ENCODE data around the gene MTAP.

Gene MTAP

DNA sequence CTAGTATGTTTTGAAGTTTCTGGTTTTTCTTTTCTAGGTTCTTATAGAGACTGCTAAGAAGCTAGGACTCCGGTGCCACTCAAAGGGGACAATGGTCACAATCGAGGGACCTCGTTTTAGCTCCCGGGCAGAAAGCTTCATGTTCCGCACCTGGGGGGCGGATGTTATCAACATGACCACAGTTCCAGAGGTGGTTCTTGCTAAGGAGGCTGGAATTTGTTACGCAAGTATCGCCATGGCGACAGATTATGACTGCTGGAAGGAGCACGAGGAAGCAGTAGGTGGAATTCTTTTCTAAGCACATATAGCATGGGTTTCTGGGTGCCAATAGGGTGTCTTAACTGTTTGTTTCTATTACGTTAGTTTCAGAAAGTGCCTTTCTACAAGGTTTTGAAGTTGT lies 52.2 kb downstream of the MTAP start:
- Histone ChIP-seq H3K27ac (ENCODE audit: low read depth, low read length) (no peak overlapping the region), H4K20me1 (ENCODE audit: low read depth, low read length) (no peaks in the 10 kb centered on the region), H3K36me3 (ENCODE audit: low read length) (peaks cover 44% of the 10 kb centered on the region), H2AFZ (ENCODE audit: low read depth, low read length, severe bottlenecking) (no peak overlapping the region), H3F3A (ENCODE audit: insufficient read depth) (no peaks in the 10 kb centered on the region), H3K4me2 (ENCODE audit: low read depth, low read length, poor library complexity, severe bottlenecking) (no peak overlapping the region), H3K9ac (ENCODE audit: low read length) (no peak overlapping the region), H3K27me3 (ENCODE audit: low read length) (no peaks in the 10 kb centered on the region), H3K4me3 (ENCODE audit: insufficient read depth, low read length, poor library complexity, severe bottlenecking) (no peak overlapping the region), H3K9me3 (ENCODE audit: insufficient read depth, low read length) (no peaks in the 10 kb centered on the region), H3K9me2 (replicated peaks; ENCODE audit: insufficient read depth, low read length) (no peaks in the 10 kb centered on the region), H3K79me2 (ENCODE audit: insufficient read depth, low read length) (no peaks in the 10 kb centered on the region)
- TF ChIP-seq, protein P1, sequence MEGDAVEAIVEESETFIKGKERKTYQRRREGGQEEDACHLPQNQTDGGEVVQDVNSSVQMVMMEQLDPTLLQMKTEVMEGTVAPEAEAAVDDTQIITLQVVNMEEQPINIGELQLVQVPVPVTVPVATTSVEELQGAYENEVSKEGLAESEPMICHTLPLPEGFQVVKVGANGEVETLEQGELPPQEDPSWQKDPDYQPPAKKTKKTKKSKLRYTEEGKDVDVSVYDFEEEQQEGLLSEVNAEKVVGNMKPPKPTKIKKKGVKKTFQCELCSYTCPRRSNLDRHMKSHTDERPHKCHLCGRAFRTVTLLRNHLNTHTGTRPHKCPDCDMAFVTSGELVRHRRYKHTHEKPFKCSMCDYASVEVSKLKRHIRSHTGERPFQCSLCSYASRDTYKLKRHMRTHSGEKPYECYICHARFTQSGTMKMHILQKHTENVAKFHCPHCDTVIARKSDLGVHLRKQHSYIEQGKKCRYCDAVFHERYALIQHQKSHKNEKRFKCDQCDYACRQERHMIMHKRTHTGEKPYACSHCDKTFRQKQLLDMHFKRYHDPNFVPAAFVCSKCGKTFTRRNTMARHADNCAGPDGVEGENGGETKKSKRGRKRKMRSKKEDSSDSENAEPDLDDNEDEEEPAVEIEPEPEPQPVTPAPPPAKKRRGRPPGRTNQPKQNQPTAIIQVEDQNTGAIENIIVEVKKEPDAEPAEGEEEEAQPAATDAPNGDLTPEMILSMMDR (IDR thresholded peaks at IDR 0.05; ENCODE audit: insufficient read depth, low read length, poor library complexity, severe bottlenecking) = no peak
- no peak for TF ChIP-seq EZH2phosphoT487 (conservative IDR thresholded peaks at IDR 0.05; ENCODE audit: low read length)

DNA sequence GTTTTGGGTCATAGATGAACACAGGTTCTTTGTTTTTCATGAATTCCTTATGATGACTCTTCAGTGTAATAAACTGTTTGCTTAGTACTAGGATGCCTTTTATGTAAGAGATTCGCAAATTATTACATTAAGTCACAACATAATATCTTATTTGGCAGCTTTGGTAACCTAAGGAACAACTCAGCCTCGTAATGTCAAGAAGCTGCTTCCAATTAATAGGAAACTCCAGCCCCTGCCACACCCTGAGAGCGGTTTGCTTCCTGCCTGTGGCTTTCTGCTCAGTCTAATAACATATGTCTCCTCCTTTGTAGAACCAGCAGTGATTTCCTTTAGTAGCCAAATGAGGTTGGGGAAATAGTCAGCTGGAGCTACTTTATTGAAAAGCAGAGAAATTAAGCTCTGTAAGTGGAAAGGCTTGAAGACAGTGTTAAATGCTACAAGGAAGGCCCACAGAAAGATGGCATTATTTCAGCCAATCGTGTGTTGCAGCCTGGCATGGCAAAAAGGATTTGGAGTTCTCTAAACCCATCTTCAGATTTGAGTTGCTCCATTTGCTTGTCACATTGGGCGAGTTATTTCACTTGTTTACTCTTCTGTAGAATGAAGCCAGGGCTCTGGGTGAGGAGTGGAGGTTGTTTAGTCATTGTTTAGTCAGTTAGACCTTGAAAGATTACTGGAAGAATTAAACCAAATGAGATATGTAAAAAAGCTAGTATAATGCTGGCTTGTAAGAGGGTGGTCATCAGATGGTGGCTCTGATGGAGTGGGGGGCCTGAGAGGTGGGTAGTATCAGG lies 54.1 kb downstream of the MTAP start:
- Histone ChIP-seq H4K20me1 (ENCODE audit: low read depth, low read length) (no peaks in the 10 kb centered on the region), H3F3A (ENCODE audit: insufficient read depth) (no peaks in the 10 kb centered on the region), H3K4me2 (ENCODE audit: low read depth, low read length, poor library complexity, severe bottlenecking) (no peak overlapping the region), H3K9me3 (ENCODE audit: insufficient read depth, low read length) (no peaks in the 10 kb centered on the region), H2AFZ (ENCODE audit: low read depth, low read length, severe bottlenecking) (no peak overlapping the region), H3K9me2 (replicated peaks; ENCODE audit: insufficient read depth, low read length) (no peaks in the 10 kb centered on the region), H3K36me3 (ENCODE audit: low read length) (peaks cover 52% of the 10 kb centered on the region), H3K27ac (ENCODE audit: low read depth, low read length) (no peak overlapping the region), H3K4me3 (ENCODE audit: insufficient read depth, low read length, poor library complexity, severe bottlenecking) (no peak overlapping the region), H3K79me2 (ENCODE audit: insufficient read depth, low read length) (no peaks in the 10 kb centered on the region), H3K27me3 (ENCODE audit: low read length) (no peaks in the 10 kb centered on the region), H3K9ac (ENCODE audit: low read length) (no peak overlapping the region)
- TF ChIP-seq EZH2phosphoT487 (conservative IDR thresholded peaks at IDR 0.05; ENCODE audit: low read length) = no peak
- TF ChIP-seq, protein P1 (IDR thresholded peaks at IDR 0.05; ENCODE audit: insufficient read depth, low read length, poor library complexity, severe bottlenecking) = no peak

DNA sequence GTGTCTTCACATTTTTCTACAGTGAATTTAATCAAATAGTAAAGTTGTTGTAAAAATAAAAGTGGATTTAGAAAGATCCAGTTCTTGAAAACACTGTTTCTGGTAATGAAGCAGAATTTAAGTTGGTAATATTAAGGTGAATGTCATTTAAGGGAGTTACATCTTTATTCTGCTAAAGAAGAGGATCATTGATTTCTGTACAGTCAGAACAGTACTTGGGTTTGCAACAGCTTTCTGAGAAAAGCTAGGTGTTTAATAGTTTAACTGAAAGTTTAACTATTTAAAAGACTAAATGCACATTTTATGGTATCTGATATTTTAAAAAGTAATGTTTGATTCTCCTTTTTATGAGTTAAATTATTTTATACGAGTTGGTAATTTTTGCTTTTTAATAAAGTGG lies 60.4 kb downstream of the MTAP start:
- no peaks in the 10 kb centered on the region for H3K27me3 ChIP-seq (ENCODE audit: low read length)
- H2AFZ ChIP-seq (ENCODE audit: low read depth, low read length, severe bottlenecking) = no peak overlapping the region
- H3K36me3 ChIP-seq (ENCODE audit: low read length) = peaks cover 60% of the 10 kb centered on the region
- H3K9me2 ChIP-seq (replicated peaks; ENCODE audit: insufficient read depth, low read length) = no peaks in the 10 kb centered on the region
- H3K27ac ChIP-seq (ENCODE audit: low read depth, low read length) = no peak overlapping the region
- H3F3A ChIP-seq (ENCODE audit: insufficient read depth) = 0 out of 2 replicates have a peak, but pooled peaks cover 5% of the 10 kb centered on the region
- H3K4me3 ChIP-seq (ENCODE audit: insufficient read depth, low read length, poor library complexity, severe bottlenecking) = no peak overlapping the region
- no peaks in the 10 kb centered on the region for H3K79me2 ChIP-seq (ENCODE audit: insufficient read depth, low read length)
- no peak overlapping the region for H3K9ac ChIP-seq (ENCODE audit: low read length)
- no peaks in the 10 kb centered on the region for H3K9me3 ChIP-seq (ENCODE audit: insufficient read depth, low read length)
- H3K4me2 ChIP-seq (ENCODE audit: low read depth, low read length, poor library complexity, severe bottlenecking) = no peak overlapping the region
- TF ChIP-seq, protein P1 (IDR thresholded peaks at IDR 0.05; ENCODE audit: insufficient read depth, low read length, poor library complexity, severe bottlenecking) = no peak
- TF ChIP-seq EZH2phosphoT487 (conservative IDR thresholded peaks at IDR 0.05; ENCODE audit: low read length) = no peak
- H4K20me1 ChIP-seq (ENCODE audit: low read depth, low read length) = no peaks in the 10 kb centered on the region

Data from SU-DHL-6 (cell line).